Left lung (tissue), 10 donors: Measurements from ENCODE around the gene LONP1. TPM values are rescaled to one million over a fixed set of nuclear protein-coding genes. Genes with fewer than 3 reads are reported as not detected.
A peak's percentile ranks its signal among the peaks of the same experiment; 100 is the strongest.

Experiments used
- ATAC-seq: fragments of 200-7000 bp; cut with Tn5 transposase; one replicate; pipeline ENCODE4 v1.9.1; 2020; ENCODE audit warnings: moderate library complexity
- DNase-seq, 4 donors: peaks; one replicate each; pipeline ENCODE4 v3.0.0-alpha.2; 2013 to 2020
- H3K27ac ChIP-seq, 2 donors: fragments of 200-600 bp; sonication (generic) in 1 of 2; one replicate each; pipeline versions ENCODE4 v1.5.0 to v1.8.0; 2020 to 2021
- H3K27me3 ChIP-seq, 2 donors: fragments of 200-600 bp; sonication (generic) in 1 of 2; one replicate each; pipeline versions ENCODE4 v1.5.0 to v1.8.0; 2020 to 2021
- H3K36me3 ChIP-seq, 2 donors: fragments of 200-600 bp; sonication (generic) in 1 of 2; one replicate each; pipeline versions ENCODE4 v1.5.0 to v1.8.0; 2020 to 2021
- H3K4me1 ChIP-seq, 2 donors: fragments of 200-600 bp; one replicate each; pipeline ENCODE4 v1.8.0; 2021
- H3K4me3 ChIP-seq, 2 donors: fragments of 200-600 bp; sonication (generic) in 1 of 2; one replicate each; pipeline versions ENCODE4 v1.5.0 to v1.8.0; 2020 to 2021; ENCODE audit warnings: mild to moderate bottlenecking in 1 of 2
- H3K9me3 ChIP-seq, 2 donors: fragments of 200-600 bp; sonication (generic) in 1 of 2; one replicate each; pipeline versions ENCODE4 v1.5.0 to v1.8.0; 2020 to 2021
- CTCF ChIP-seq, 2 donors: fragments of 200-600 bp; sonication (generic) in 1 of 2; IDR thresholded peaks; one replicate each; pipeline versions ENCODE4 v1.5.0 to v1.8.0; 2021; ENCODE audit warnings: antibody characterized with exemption in 2 of 2
- intact Hi-C, 2 donors: fragments of 100-400 bp; cut with DNase I; formaldehyde crosslinking; loops; one replicate each; pipeline versions ENCODE4 v1.11.2 to v1.14.2; 2022
- polyA plus RNA-seq, 6 donors: library from polyadenylated mRNA; unstranded; fragments of 120-200 nt; gene quantifications; one replicate each; pipeline ENCODE4 v1.2.1, GENCODE V29; 2013; ENCODE audit not compliant: insufficient read length in 6 of 6
- total RNA-seq, 2 donors: library from RNA; stranded (reverse); fragmentation: NEBNext Ultra II Directional; extraction: Animal tissue kit (Norgen Biotek cat#: 25700); gene quantifications; one replicate each; pipeline ENCODE4 v1.2.1, GENCODE V29; 2021
- donor health status: DM: no; HTN: yes; CAD: no.
- donor health status: DM: no; HTN: no; CAD: no.

The LONP1 gene
- total and polyA plus RNA-seq, 8 donors: 39.9 to 93.9 (median 49.6) TPM

GRCh38 chr19:5714816-5715215 is 5.1 kb downstream of the LONP1 start:
- Histone ChIP-seq H3K4me1 (peaks cover 13 to 30% of the 10 kb centered on the region in 2 donors), H3K9me3 (no peaks in the 10 kb centered on the region), H3K4me3 (no peak overlapping the region), H3K27me3 (no peaks in the 10 kb centered on the region), H3K36me3 (peaks cover 0 to 55% of the 10 kb centered on the region in 2 donors), H3K27ac (no peak overlapping the region)
- DNase-seq (no peak), ATAC-seq (no peak)
- no peak for TF ChIP-seq CTCF (IDR thresholded peaks at IDR 0.05)
- intact Hi-C loops: no loop called here

- no peaks in the 10 kb centered on the region for H3K27me3 ChIP-seq
- TF ChIP-seq CTCF (IDR thresholded peaks at IDR 0.05): no peak
- intact Hi-C loops: no loop called here
- no peak for ATAC-seq
- no peak overlapping the region for H3K4me3 ChIP-seq
- H3K4me1 ChIP-seq: peaks cover 3 to 18% of the 10 kb centered on the region in 2 donors
- H3K36me3 ChIP-seq: peaks cover 0 to 71% of the 10 kb centered on the region in 2 donors
- peak in 1 of 4 donors; percentile 40 for DNase-seq
- H3K9me3 ChIP-seq: no peaks in the 10 kb centered on the region
- H3K27ac ChIP-seq: no peak overlapping the region
These were observed 6.7 kb downstream of the LONP1 start for GRCh38 chr19:5713228-5713627.

- Histone ChIP-seq H3K27me3 (no peaks in the 10 kb centered on the region), H3K27ac (no peak overlapping the region), H3K9me3 (no peaks in the 10 kb centered on the region), H3K36me3 (peaks cover 0 to 77% of the 10 kb centered on the region in 2 donors), H3K4me1 (peaks cover 0 to 6% of the 10 kb centered on the region in 2 donors), H3K4me3 (no peak overlapping the region)
- intact Hi-C loops: no loop called here
- ATAC-seq (no peak), DNase-seq (peak in 1 of 4 donors; percentile 68)
- no peak for TF ChIP-seq CTCF (IDR thresholded peaks at IDR 0.05)
These were observed 8.2 kb downstream of the LONP1 start for GRCh38 chr19:5711713-5712161.

GRCh38 chr19:5711025-5711424 is 8.9 kb downstream of the LONP1 start:
- DNase-seq (peak in 1 of 4 donors; percentile 29), ATAC-seq (no peak)
- no peaks in the 10 kb centered on the region for H3K9me3 ChIP-seq
- H3K36me3 ChIP-seq: peaks cover 0 to 84% of the 10 kb centered on the region in 2 donors
- no peaks in the 10 kb centered on the region for H3K4me1 ChIP-seq
- intact Hi-C loops: no loop called here
- no peak for TF ChIP-seq CTCF (IDR thresholded peaks at IDR 0.05)
- no peak overlapping the region for H3K27ac ChIP-seq
- H3K27me3 ChIP-seq: no peaks in the 10 kb centered on the region
- no peak overlapping the region for H3K4me3 ChIP-seq

GRCh38 chr19:5707576-5708575 is 12.1 kb downstream of the LONP1 start:
- Histone ChIP-seq H3K4me3 (no peak overlapping the region), H3K36me3 (peaks cover 0 to 99% of the 10 kb centered on the region in 2 donors), H3K27me3 (no peaks in the 10 kb centered on the region), H3K27ac (no peak overlapping the region), H3K4me1 (no peaks in the 10 kb centered on the region), H3K9me3 (no peaks in the 10 kb centered on the region)
- DNase-seq (peak in 1 of 4 donors; percentile 71), ATAC-seq (no peak)
- intact Hi-C loops: no loop called here
- no peak for TF ChIP-seq CTCF (IDR thresholded peaks at IDR 0.05)
